Right cardiac atrium (tissue), 5 donors: ENCODE results near the gene ERV3-1. TPM values are rescaled to one million over a fixed set of nuclear protein-coding genes. Genes with fewer than 3 reads are reported as not detected.
"Not testable (repeated sequence)": the region's sequence is repeated elsewhere in the genome, so short reads cannot be mapped to it uniquely, and the experiment has no call there.

Source experiments
- ATAC-seq, 2 donors: fragments of 200-7000 bp; cut with Tn5 transposase; one replicate each; pipeline versions ENCODE4 v1.8.0 to v1.9.1; 2020; ENCODE audit warnings: moderate library complexity in 2 of 2, mild to moderate bottlenecking in 1 of 2
- DNase-seq, 3 donors: peaks; one replicate each; pipeline ENCODE4 v3.0.0-alpha.2; 2020
- H3K27ac ChIP-seq: one replicate; pipeline ENCODE4 v1.5.1; 2013; ENCODE audit warnings: mild to moderate bottlenecking, low read length, control low read depth, moderate library complexity
- H3K27me3 ChIP-seq: one replicate; pipeline ENCODE4 v1.6.1; 2013; ENCODE audit not compliant: control insufficient read depth, insufficient read depth
- H3K4me1 ChIP-seq: one replicate; pipeline ENCODE4 v1.6.1; 2013; ENCODE audit warnings: low read length; ENCODE audit not compliant: control insufficient read depth, insufficient read depth
- H3K4me3 ChIP-seq: one replicate; pipeline ENCODE4 v1.5.1; 2013; ENCODE audit warnings: low read length, control low read depth
- H3K9me3 ChIP-seq: one replicate; pipeline ENCODE4 v1.6.1; 2013; ENCODE audit warnings: low read length; ENCODE audit not compliant: control insufficient read depth
- WGBS: extraction: QIAGEN DNeasy Blood & Tissue Kit; methylation state at CpG from one replicate; pipeline ENCODE4 v1.1.7; 2013; 5-methylcytosine and 5-hydroxymethylcytosine counted together
- intact Hi-C, 4 donors: fragments of 100-400 bp; cut with DNase I; formaldehyde crosslinking; loops; one replicate each; pipeline versions ENCODE4 v1.11.0 to v1.14.0; 2022 to 2023
- polyA plus RNA-seq: library from polyadenylated mRNA; stranded (reverse); fragments of 200-250 nt; gene quantifications from one replicate; pipeline ENCODE4 v1.2.3, GENCODE V29; 2013
- total RNA-seq, 4 donors: library from RNA; stranded (reverse); fragmentation: NEBNext Ultra II Directional; extraction: Animal tissue kit (Norgen Biotek cat#: 25700); gene quantifications; one replicate each; pipeline ENCODE4 v1.2.1, GENCODE V29; 2021
- donor health status: healthy with polysubstance abuse.
- donor health status: DM: no; HTN: yes; CAD: no.
- donor health status: DM: no; HTN: no; CAD: no.
- donor health status: DM: no; HTN: yes; CAD: no; lungs with severe emphysema.
- donor health status: DM: yes; HTN: yes; CAD: no.

ERV3-1 gene
- total and polyA plus RNA-seq, 5 donors, result 4.0 to 11.8 (median 7.6) TPM

DNA sequence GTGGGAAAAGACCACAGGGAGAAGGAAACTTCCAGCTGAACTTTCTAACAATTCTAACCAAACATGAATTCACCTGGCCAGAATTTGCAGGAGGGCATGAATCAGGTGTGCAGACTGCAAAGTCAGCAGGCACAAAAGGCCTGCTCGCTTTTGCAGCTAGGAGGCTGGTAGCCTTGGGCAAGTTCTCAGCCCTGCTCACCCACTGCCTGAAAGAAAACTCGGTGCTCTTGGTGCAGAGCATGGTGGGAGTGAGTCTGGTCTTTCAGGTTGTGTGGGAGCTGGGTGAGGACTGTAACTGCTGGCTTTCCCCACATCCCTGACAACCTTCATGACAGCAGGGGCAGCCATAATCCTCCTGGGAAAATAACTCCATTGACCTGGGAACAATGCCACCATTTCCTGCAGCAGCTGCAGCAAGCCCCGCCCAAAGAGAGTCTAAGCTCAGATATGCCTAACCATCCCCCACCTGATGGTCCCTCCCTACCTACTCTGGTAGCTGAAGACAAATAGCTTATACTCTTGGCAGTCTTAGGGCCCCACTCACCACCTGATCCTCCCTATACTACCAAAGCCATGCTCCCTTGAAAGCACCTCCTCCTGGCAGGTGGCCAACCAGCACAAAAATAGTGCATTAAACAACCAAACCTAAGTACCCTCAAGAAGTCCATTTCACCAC lies 47.3 kb downstream of the ERV3-1 start:
- WGBS, result 79% methylated on average over 3 of the region's 3 CpGs
- Histone ChIP-seq H3K27me3 (no peaks in the 10 kb centered on the region), H3K4me3 (no peak overlapping the region), H3K4me1 (no peaks in the 10 kb centered on the region), H3K9me3 (no peaks in the 10 kb centered on the region), H3K27ac (no peak overlapping the region)
- ATAC-seq, result peak in 1 of 2 donors; percentile 37
- intact Hi-C loops, result loop anchor here in 2 of 4 donors (10.0 kb wide), 2 partner anchors 256 to 346 kb away; no protein-coding TSS in a partner anchor
- DNase-seq, result no peak

DNA sequence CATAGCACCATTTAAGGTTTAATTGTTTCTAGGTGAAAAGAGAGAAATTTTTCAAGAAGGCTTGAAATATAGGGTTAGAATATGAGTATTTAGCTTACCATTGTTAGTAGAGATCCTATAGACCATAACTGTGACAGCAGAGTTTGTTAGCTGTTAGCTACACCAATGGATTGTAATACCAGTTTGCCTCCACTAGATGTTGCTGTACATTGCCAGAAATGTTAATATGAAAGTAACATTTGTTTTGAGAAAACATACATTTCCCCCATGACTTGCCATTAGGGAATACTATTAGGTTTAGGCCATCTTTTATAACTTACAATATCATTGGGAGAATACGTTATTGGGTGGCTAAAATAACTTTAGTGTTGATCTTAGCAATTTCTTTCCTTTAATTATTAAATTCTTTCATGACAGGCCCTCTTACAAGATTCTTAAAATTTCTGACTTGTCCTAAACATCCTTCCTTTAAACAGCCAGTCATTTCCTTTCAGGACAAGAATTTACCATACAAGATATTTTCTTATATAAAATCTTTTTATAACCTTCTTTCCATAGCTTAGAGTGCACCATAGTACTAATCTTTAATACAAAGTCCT lies 55.1 kb downstream of the ERV3-1 start:
- 1% methylated on average over 1 of the region's 1 CpG for WGBS
- ATAC-seq (peak; percentile 45 to 61), DNase-seq (no peak)
- no peaks in the 10 kb centered on the region for H3K9me3 ChIP-seq
- no peak overlapping the region for H3K27ac ChIP-seq
- H3K4me1 ChIP-seq, result no peaks in the 10 kb centered on the region
- H3K27me3 ChIP-seq, result no peaks in the 10 kb centered on the region
- intact Hi-C loops, result loop anchor here in 3 of 4 donors (2.0 to 10.0 kb wide), 3 partner anchors 263 to 355 kb away; no protein-coding TSS in a partner anchor
- H3K4me3 ChIP-seq, result no peak overlapping the region

DNA sequence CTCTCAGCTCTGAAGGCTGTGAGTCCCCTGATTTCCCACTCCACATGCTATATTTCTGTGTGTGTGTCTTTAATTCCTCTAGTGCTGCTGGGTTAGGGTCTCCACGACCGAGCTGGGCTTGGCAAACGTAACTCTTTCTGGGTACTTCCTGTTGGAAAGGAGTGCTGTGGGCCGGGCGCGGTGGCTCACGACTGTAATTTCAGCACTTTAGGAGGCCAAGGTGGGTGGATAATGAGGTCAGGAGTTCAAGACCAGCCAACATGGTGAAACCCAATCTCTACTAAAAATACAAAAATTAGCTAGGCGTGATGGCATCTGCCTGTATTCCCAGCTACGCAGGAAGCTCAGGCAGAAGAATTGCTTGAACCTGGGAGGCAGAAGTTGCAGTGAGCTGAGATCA lies 55.8 kb downstream of the ERV3-1 start:
- not testable (repeated sequence) for H3K9me3 ChIP-seq, DNase-seq, H3K27me3 ChIP-seq, H3K27ac ChIP-seq, H3K4me1 ChIP-seq, ATAC-seq, H3K4me3 ChIP-seq
- 50% methylated on average over 9 of the region's 9 CpGs for WGBS
- intact Hi-C loops, result loop anchor here in 3 of 4 donors (2.0 to 10.0 kb wide), 3 partner anchors 264 to 356 kb away; no protein-coding TSS in a partner anchor

DNA sequence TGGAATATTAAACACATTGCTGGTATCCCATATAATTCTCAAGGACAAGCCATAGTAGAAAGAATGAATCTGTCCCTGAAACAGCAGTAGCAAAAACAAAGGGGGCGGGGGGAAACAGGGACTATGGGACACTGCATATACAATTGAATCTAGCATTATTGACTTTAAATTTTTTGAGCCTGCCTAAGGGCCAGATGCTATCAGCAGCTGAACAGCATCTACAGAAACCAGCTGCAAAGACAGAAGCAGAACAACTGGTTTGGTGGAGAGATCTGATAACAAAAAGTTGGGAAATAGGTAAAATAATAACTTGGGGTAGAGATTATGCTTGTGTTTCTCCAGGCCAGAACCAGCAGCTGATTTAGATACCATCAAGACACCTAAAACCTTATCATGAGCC lies 57.7 kb downstream of the ERV3-1 start:
- ATAC-seq, H3K27ac ChIP-seq, H3K4me3 ChIP-seq, H3K9me3 ChIP-seq, H3K27me3 ChIP-seq, H3K4me1 ChIP-seq, DNase-seq, intact Hi-C loops: not testable (repeated sequence)
- WGBS, result 92% methylated on average over 1 of the region's 1 CpG

DNA sequence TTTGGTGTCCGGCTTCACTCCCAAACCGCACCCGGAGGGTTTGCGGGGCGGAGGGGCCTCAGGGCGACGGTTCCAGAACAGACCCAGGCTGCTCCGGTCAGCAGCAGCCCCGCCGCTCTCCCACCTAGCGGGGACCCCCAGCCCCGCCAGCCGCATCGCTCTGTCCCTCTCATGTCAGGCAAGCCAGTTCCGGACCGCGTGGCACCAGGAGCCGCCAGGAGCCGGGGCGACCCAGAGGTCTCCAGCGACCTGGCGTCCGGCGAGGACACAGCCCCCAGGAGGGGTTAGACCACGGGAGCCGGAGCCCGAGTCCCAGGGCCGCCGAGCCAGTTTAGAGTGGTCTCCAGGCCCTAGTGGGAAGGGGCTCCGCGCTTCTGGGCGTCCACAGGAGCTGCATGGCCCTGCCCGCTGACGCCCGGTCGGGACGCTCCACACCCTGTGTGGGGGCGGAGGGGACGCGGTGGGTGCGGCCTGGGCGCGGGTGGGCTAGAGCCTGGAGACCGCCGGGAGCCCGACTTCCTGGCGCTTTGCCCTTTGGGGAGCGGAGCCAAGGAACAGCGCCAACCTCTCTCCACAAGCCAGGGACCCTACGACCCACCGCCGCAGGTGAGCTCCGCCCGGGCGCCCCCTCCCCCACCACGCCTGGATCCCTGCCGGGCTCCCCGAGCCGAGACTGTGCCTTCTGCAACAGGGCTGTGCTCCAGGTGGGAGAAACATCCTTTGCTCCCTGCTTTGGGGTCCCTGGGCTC lies 59.1 kb downstream of the ERV3-1 start:
- intact Hi-C loops, result no loop called here
- no peak overlapping the region for H3K27ac ChIP-seq
- H3K9me3 ChIP-seq, result no peaks in the 10 kb centered on the region
- DNase-seq, result peak in 2 of 3 donors; percentile 56 to 60
- WGBS, result 2% methylated on average over 59 of the region's 59 CpGs
- peak overlapping the region; percentile 14 for H3K4me3 ChIP-seq
- no peaks in the 10 kb centered on the region for H3K4me1 ChIP-seq
- no peaks in the 10 kb centered on the region for H3K27me3 ChIP-seq
- peak; percentile 66 to 79 for ATAC-seq

DNA sequence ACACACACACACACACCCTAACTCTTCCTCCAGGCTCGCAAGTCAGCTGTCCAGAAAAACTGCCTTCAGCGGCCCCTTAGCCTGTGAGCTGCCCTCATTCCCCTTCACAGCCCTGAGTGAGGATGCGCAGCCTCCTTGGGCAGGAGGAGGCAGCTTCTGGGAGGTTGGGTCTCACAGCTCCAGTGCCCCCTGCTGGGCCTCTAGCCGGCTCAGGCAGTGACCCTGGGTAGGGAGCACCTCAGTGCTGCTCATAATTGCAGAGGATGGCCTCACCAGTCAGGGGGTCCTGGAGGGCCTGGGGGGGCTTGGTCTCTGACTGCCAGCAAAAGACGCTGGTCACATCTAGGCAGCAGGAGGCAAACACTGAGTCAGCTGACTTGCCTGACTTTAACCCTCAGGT lies 59.7 kb downstream of the ERV3-1 start:
- peak; percentile 21 to 71 for ATAC-seq
- H3K27me3 ChIP-seq, result no peaks in the 10 kb centered on the region

DNA sequence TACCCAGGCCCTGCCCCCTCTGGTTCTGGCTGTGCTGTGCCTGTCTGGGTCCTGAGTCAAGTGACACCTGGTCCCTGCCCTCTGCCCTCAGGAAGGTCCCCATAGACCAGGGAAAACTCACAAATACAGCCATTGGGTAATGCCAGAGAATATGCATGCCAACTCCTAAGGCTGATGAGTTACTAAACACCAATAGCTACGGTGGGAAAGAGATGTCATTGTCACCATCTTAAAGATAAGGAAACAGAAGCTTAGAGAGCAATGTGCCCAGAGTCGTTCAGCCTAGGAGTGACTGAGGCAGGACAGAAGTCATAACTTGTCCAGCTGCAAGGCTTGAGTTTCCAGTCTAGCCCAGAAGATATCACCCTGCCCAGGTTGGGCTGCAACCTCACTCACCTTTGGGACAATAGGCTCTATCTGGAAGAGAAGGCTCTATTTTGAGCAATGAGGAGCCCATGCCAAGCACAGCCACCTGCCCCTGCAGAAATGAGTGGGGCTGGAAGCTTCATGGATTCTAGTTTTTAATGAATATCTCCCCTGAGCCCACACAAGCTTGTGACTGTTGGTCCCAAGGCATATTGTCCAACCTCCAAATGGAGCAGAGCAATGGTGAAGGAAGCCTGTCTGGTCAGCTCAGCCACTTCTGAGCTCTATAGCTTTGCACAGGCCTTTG lies 60.8 kb downstream of the ERV3-1 start:
- intact Hi-C loops, result no loop called here
- H3K27ac ChIP-seq, result no peak overlapping the region
- DNase-seq (no peak), ATAC-seq (no peak)
- no peak overlapping the region for H3K4me3 ChIP-seq
- H3K4me1 ChIP-seq, result no peaks in the 10 kb centered on the region
- 23% methylated on average over 2 of the region's 2 CpGs for WGBS
- no peaks in the 10 kb centered on the region for H3K27me3 ChIP-seq
- no peaks in the 10 kb centered on the region for H3K9me3 ChIP-seq

More for the DNA sequence above, 59.7 kb downstream of the ERV3-1 start:
- intact Hi-C loops, result no loop called here
- peak; percentile 26 to 58 (median 52) for DNase-seq
- H3K4me3 ChIP-seq, result peak overlapping the region; percentile 14
- H3K4me1 ChIP-seq, result no peaks in the 10 kb centered on the region
- no peaks in the 10 kb centered on the region for H3K9me3 ChIP-seq
- H3K27ac ChIP-seq, result no peak overlapping the region
- WGBS, result 41% methylated on average over 5 of the region's 5 CpGs

DNA sequence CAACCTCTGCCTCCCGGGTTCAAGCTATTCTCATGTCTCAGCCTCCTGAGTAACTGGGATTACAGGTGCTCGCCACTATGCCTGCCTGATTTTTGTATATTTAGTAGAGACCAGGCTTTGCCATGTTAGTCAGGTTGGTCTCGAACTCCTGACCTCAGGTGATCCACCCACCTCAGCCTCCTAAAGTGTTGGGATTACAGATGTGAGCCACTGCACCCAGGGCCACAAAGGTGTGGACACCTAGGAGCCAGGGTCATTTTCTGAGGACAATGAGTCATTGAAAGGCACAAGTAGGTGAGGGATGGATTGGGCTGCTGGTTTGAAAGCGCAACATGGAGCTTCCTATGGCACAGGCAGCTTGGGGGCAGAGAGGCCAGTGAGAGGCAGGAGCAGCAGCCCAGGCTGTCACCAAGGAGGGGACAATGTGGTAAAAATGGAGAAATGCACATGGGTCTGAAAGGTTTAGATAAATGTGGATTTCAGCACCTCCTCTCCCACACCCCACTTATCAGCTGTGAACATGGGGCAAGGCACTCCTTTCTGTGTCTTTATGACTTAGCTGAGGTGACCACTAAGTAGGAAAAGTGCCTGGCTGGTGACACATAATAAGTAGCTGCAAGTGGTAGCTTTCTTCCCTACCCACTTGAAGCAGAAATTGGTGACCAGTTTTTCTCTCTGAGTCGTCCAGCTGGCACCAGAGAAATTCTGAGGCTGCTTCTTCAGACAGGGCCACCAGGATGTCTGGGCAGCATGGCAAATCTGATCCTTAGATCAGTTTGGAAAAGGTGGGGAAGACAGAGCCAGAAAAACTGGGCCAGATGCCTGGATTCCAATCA lies 61.6 kb downstream of the ERV3-1 start:
- intact Hi-C loops, ATAC-seq, H3K9me3 ChIP-seq, DNase-seq, H3K4me1 ChIP-seq, H3K27ac ChIP-seq, H3K27me3 ChIP-seq, H3K4me3 ChIP-seq: not testable (repeated sequence)
- 79% methylated on average over 5 of the region's 5 CpGs for WGBS
